H9 (cell line): ENCODE results near the gene MAP7D3. TPM values are rescaled to one million over a fixed set of nuclear protein-coding genes. Genes with fewer than 3 reads are reported as not detected.

ENCODE experiments used
- DNase-seq: peaks from one replicate; pipeline ENCODE4 v3.0.0-alpha.2; 2017
- H2AFZ ChIP-seq: one replicate; pipeline ENCODE4 v1.6.1; 2013; ENCODE audit warnings: mild to moderate bottlenecking, low read length, control low read depth, moderate library complexity
- H2AK5ac ChIP-seq: 2 replicates; pipeline ENCODE4 v1.6.1; 2013; ENCODE audit warnings: low read length, control low read depth, mixed read lengths; ENCODE audit not compliant: insufficient read length
- H2BK120ac ChIP-seq: one replicate; pipeline ENCODE4 v1.6.1; 2013; ENCODE audit warnings: low read depth, mild to moderate bottlenecking, low read length, control low read depth, inconsistent platforms; ENCODE audit not compliant: poor library complexity, severe bottlenecking
- H2BK12ac ChIP-seq: 2 replicates; pipeline ENCODE4 v1.6.1; 2013; ENCODE audit warnings: low read length, control low read depth, mixed read lengths, low read depth; ENCODE audit not compliant: insufficient read length
- H2BK15ac ChIP-seq: 2 replicates; pipeline ENCODE4 v1.6.1; 2013; ENCODE audit warnings: low read depth, low read length, control low read depth
- H2BK20ac ChIP-seq: one replicate; pipeline ENCODE4 v1.6.1; 2013; ENCODE audit warnings: low read depth, mild to moderate bottlenecking, low read length, control low read depth, inconsistent platforms; ENCODE audit not compliant: poor library complexity, severe bottlenecking
- H2BK5ac ChIP-seq: 2 replicates; pipeline ENCODE4 v1.6.1; 2013; ENCODE audit warnings: low read length, control low read depth, mixed read lengths; ENCODE audit not compliant: insufficient read length
- H3K14ac ChIP-seq: 2 replicates; pipeline ENCODE4 v1.6.1; 2013; ENCODE audit warnings: low read length, control low read depth; ENCODE audit not compliant: insufficient read depth
- H3K18ac ChIP-seq: 2 replicates; pipeline ENCODE4 v1.6.1; 2013; ENCODE audit warnings: low read depth, mild to moderate bottlenecking, mixed read lengths, low read length, control low read depth; ENCODE audit not compliant: insufficient read length
- H3K23ac ChIP-seq: 2 replicates; pipeline ENCODE4 v1.6.1; 2013; ENCODE audit warnings: low read length, control low read depth, mixed read lengths, low read depth; ENCODE audit not compliant: insufficient read length
- H3K23me2 ChIP-seq: 2 replicates; pipeline ENCODE4 v1.6.1; 2013; ENCODE audit warnings: low read depth, mild to moderate bottlenecking, mixed read lengths, low read length, control low read depth; ENCODE audit not compliant: insufficient read length, poor library complexity, severe bottlenecking
- H3K27ac ChIP-seq: 2 replicates; pipeline ENCODE4 v1.5.1; 2013; ENCODE audit warnings: low read length, control low read depth, mixed read lengths, low read depth; ENCODE audit not compliant: insufficient read length
- H3K27me3 ChIP-seq: 2 replicates; pipeline ENCODE4 v1.6.1; 2013; ENCODE audit warnings: low read length, control low read depth, inconsistent platforms; ENCODE audit not compliant: insufficient read depth
- H3K4ac ChIP-seq: 2 replicates; pipeline ENCODE4 v1.6.1; 2013; ENCODE audit warnings: low read depth, mild to moderate bottlenecking, control low read depth, inconsistent platforms, low read length, moderate library complexity
- H3K4me1 ChIP-seq: 2 replicates; pipeline ENCODE4 v1.6.1; 2013; ENCODE audit warnings: low read length, control low read depth, inconsistent platforms; ENCODE audit not compliant: insufficient read depth
- H3K4me2 ChIP-seq: 2 replicates; pipeline ENCODE4 v1.6.1; 2013; ENCODE audit warnings: low read length, control low read depth, mixed read lengths; ENCODE audit not compliant: insufficient read length, insufficient read depth
- H3K56ac ChIP-seq: 2 replicates; pipeline ENCODE4 v1.6.1; 2013; ENCODE audit warnings: low read depth, mild to moderate bottlenecking, mixed read lengths, low read length, control low read depth; ENCODE audit not compliant: insufficient read length
- H3K79me1 ChIP-seq: 2 replicates; pipeline ENCODE4 v1.6.1; 2013; ENCODE audit warnings: low read depth, mild to moderate bottlenecking, moderate library complexity, low read length, control low read depth, inconsistent platforms; ENCODE audit not compliant: insufficient read depth, poor library complexity, severe bottlenecking
- H3K79me2 ChIP-seq: 2 replicates; pipeline ENCODE4 v1.6.1; 2013; ENCODE audit warnings: low read length, control low read depth, inconsistent platforms; ENCODE audit not compliant: insufficient read depth
- H3K9ac ChIP-seq: 2 replicates; pipeline ENCODE4 v1.6.1; 2013; ENCODE audit warnings: low read length, control low read depth, mixed read lengths; ENCODE audit not compliant: insufficient read length; ENCODE audit errors: extremely low read depth
- H3K9me3 ChIP-seq: one replicate; pipeline ENCODE4 v1.6.1; 2013; ENCODE audit warnings: low read depth, low read length, inconsistent platforms; ENCODE audit not compliant: control insufficient read depth
- H3T11ph ChIP-seq: one replicate; pipeline ENCODE4 v1.6.1; 2013; ENCODE audit warnings: mild to moderate bottlenecking, low read length, control low read depth, inconsistent platforms
- H4K20me1 ChIP-seq: one replicate; pipeline ENCODE4 v1.6.1; 2013; ENCODE audit not compliant: control insufficient read depth, insufficient read length, insufficient read depth
- H4K5ac ChIP-seq: 2 replicates; pipeline ENCODE4 v1.6.1; 2013; ENCODE audit warnings: low read depth, mild to moderate bottlenecking, mixed read lengths, low read length, control low read depth; ENCODE audit not compliant: insufficient read length
- H4K8ac ChIP-seq: replicated peaks from 2 replicates; pipeline ENCODE4 v1.6.1; 2013; ENCODE audit warnings: low read length, control low read depth, mixed read lengths, low read depth; ENCODE audit not compliant: insufficient read length
- H4K91ac ChIP-seq: 2 replicates; pipeline ENCODE4 v1.6.1; 2013; ENCODE audit warnings: low read depth, mild to moderate bottlenecking, moderate library complexity, mixed read lengths, low read length, control low read depth; ENCODE audit not compliant: insufficient read length
- H3K27ac Mint-ChIP-seq, 3 experiments: 2 replicates in 2 of 3; 3 replicates in 1 of 3; pipeline ENCODE4 v1.8.0; 2020 to 2021; ENCODE audit warnings: mixed read lengths in 3 of 3, mild to moderate bottlenecking in 1 of 3, moderate library complexity in 1 of 3
- H3K27me3 Mint-ChIP-seq: 2 replicates; pipeline ENCODE4 v1.8.0; 2021; ENCODE audit warnings: low read depth, mild to moderate bottlenecking, moderate library complexity, mixed read lengths
- H3K36me3 Mint-ChIP-seq, 3 experiments: 2 replicates in 2 of 3; 3 replicates in 1 of 3; pipeline ENCODE4 v1.8.0; 2020 to 2021; ENCODE audit warnings: low read depth in 3 of 3, mixed read lengths in 3 of 3; ENCODE audit not compliant: insufficient read depth in 1 of 3
- H3K4me1 Mint-ChIP-seq, 2 experiments: 2 replicates each; pipeline ENCODE4 v1.8.0; 2020; ENCODE audit warnings: mixed read lengths in 2 of 2
- H3K4me3 Mint-ChIP-seq, 2 experiments: 2 replicates in 1 of 2; 3 replicates in 1 of 2; pipeline ENCODE4 v1.8.0; 2020 to 2021; ENCODE audit warnings: mild to moderate bottlenecking in 2 of 2, mixed read lengths in 2 of 2, moderate library complexity in 1 of 2
- H3K9me3 Mint-ChIP-seq, 2 experiments: 2 replicates in 1 of 2; 3 replicates in 1 of 2; pipeline ENCODE4 v1.8.0; 2020; ENCODE audit warnings: mild to moderate bottlenecking in 2 of 2, mixed read lengths in 2 of 2, moderate library complexity in 1 of 2
- CTCF ChIP-seq: fragments of 200-600 bp; sonication (generic); conservative IDR thresholded peaks from 3 replicates; pipeline ENCODE4 v1.8.0; 2021; ENCODE audit warnings: antibody characterized with exemption, mild to moderate bottlenecking
- WGBS: extraction: QIAGEN DNeasy Blood & Tissue Kit; methylation state at CpG from one replicate; pipeline ENCODE4 v1.1.7; 2013; ENCODE audit warnings: missing lambda C conversion rate, low lambda C conversion rate, mixed read lengths; ENCODE audit not compliant: insufficient read length; ENCODE audit errors: extremely low coverage; 5-methylcytosine and 5-hydroxymethylcytosine counted together
- total RNA-seq: library from RNA; stranded (reverse); gene quantifications from 2 replicates; pipeline ENCODE4 v1.2.1, GENCODE V29; 2021

MAP7D3 gene
- total RNA-seq, 1 experiment from 2014 or later: 15.2 TPM

- Histone ChIP-seq H2BK20ac (no peak overlapping the region), H3K4me2 (no peak overlapping the region), H2BK120ac (no peak overlapping the region), H2BK5ac (no peak overlapping the region), H4K20me1 (no peaks in the 10 kb centered on the region), H3K56ac (no peak overlapping the region), H3K79me2 (no peaks in the 10 kb centered on the region), H3K27me3 (no peaks in the 10 kb centered on the region), H3K23me2 (no peaks in the 10 kb centered on the region), H3T11ph (no peak overlapping the region), H3K4me1 (no peaks in the 10 kb centered on the region), H3K18ac (no peak overlapping the region), H4K8ac (no peak overlapping the region), H3K79me1 (no peaks in the 10 kb centered on the region), H2AFZ (no peak overlapping the region), H4K91ac (no peak overlapping the region), H3K14ac (no peak overlapping the region), H3K9me3 (peaks cover 53% of the 10 kb centered on the region), H2BK12ac (no peak overlapping the region), H4K5ac (no peak overlapping the region), H2BK15ac (no peak overlapping the region), H2AK5ac (no peak overlapping the region), H3K23ac (no peak overlapping the region), H3K27ac (no peak overlapping the region), H3K4ac (no peak overlapping the region), H3K9ac (no peak overlapping the region)
- Mint-ChIP-seq H3K36me3 (peaks cover 12 to 17% (median 13%) of the 10 kb centered on the region in 3 experiments), H3K27me3 (no peaks in the 10 kb centered on the region), H3K27ac (no peak overlapping the region), H3K4me3 (no peak overlapping the region), H3K9me3 (peaks cover 58 to 63% of the 10 kb centered on the region in 2 experiments), H3K4me1 (peaks cover 7 to 28% of the 10 kb centered on the region in 2 experiments)
- peak; percentile 38 for DNase-seq
- TF ChIP-seq CTCF: no peak
- no CpG with 5 or more reads among the region's 2 CpGs for WGBS
These were observed 46.6 kb downstream of the MAP7D3 start for GRCh38 chrX:136204571-136204970.
